CD8-positive, alpha-beta memory T cell (primary cell): ENCODE data around the gene HMGCLL1. TPM values are rescaled to one million over a fixed set of nuclear protein-coding genes. Genes with fewer than 3 reads are reported as not detected.

ENCODE experiments used
- CTCF ChIA-PET: fragments of 350-600 bp; sonication (Branson Sonifier 250); formaldehyde crosslinking; loops from one replicate; lab custom pipeline; 2021; ENCODE audit warnings: antibody characterized with exemption; lab: Charles Lee
- POLR2A ChIA-PET: fragments of 350-600 bp; sonication (Branson Sonifier 250); formaldehyde crosslinking; loops from one replicate; lab custom pipeline; 2021; ENCODE audit warnings: antibody characterized with exemption; lab: Charles Lee
- DNase-seq, 5 donors: peaks; one replicate each; pipeline versions ENCODE4 v3.0.0 to v3.0.0-alpha.2; 2020 to 2022; ENCODE audit warnings: mixed read lengths in 1 of 5
- H3K27ac ChIP-seq: one replicate; pipeline ENCODE4 v1.7.0; 2013; ENCODE audit warnings: low read depth, mild to moderate bottlenecking, low read length, moderate library complexity
- H3K27me3 ChIP-seq: 2 replicates; pipeline ENCODE4 v1.7.0; 2013; ENCODE audit warnings: low read length, mild to moderate bottlenecking; ENCODE audit not compliant: insufficient read depth, poor library complexity, severe bottlenecking
- H3K36me3 ChIP-seq: 2 replicates; pipeline ENCODE4 v1.7.0; 2013; ENCODE audit warnings: mild to moderate bottlenecking, low read length, moderate library complexity; ENCODE audit not compliant: insufficient read depth
- H3K4me1 ChIP-seq: 2 replicates; pipeline ENCODE4 v1.7.0; 2013; ENCODE audit warnings: mild to moderate bottlenecking, low read length, moderate library complexity; ENCODE audit not compliant: insufficient read depth
- H3K4me3 ChIP-seq: 2 replicates; pipeline ENCODE4 v1.7.0; 2013; ENCODE audit warnings: mild to moderate bottlenecking, low read length
- H3K9me3 ChIP-seq: 2 replicates; pipeline ENCODE4 v1.7.0; 2013; ENCODE audit warnings: mild to moderate bottlenecking, low read length
- H3K27ac Mint-ChIP-seq, 8 donors: one replicate each; pipeline ENCODE4 v1.8.0; 2020 to 2021; ENCODE audit warnings: mixed read lengths in 8 of 8, mild to moderate bottlenecking in 6 of 8, inconsistent platforms in 3 of 8, moderate library complexity in 3 of 8
- H3K27me3 Mint-ChIP-seq, 2 donors: one replicate each; pipeline ENCODE4 v1.8.0; 2020 to 2021; ENCODE audit warnings: mixed read lengths in 2 of 2, mild to moderate bottlenecking in 1 of 2, moderate library complexity in 1 of 2
- H3K36me3 Mint-ChIP-seq, 3 donors: one replicate each; pipeline ENCODE4 v1.8.0; 2020 to 2021; ENCODE audit warnings: mixed read lengths in 3 of 3, inconsistent platforms in 1 of 3, mild to moderate bottlenecking in 1 of 3
- H3K4me1 Mint-ChIP-seq, 3 donors: one replicate each; pipeline ENCODE4 v1.8.0; 2020 to 2021; ENCODE audit warnings: mixed read lengths in 3 of 3, inconsistent platforms in 1 of 3, mild to moderate bottlenecking in 1 of 3
- H3K4me3 Mint-ChIP-seq, 7 donors: one replicate each; pipeline ENCODE4 v1.8.0; 2020 to 2021; ENCODE audit warnings: mixed read lengths in 7 of 7, mild to moderate bottlenecking in 6 of 7, moderate library complexity in 4 of 7, inconsistent platforms in 2 of 7
- H3K9me3 Mint-ChIP-seq, 5 donors: one replicate each; pipeline ENCODE4 v1.8.0; 2020 to 2022; ENCODE audit warnings: mixed read lengths in 5 of 5, mild to moderate bottlenecking in 3 of 5, moderate library complexity in 2 of 5, inconsistent platforms in 1 of 5
- polyA plus RNA-seq: library from polyadenylated mRNA; unstranded; fragments of 300-500 nt; fragmentation: Illumina TruSeq; gene quantifications from one replicate; pipeline ENCODE4 v1.2.3, GENCODE V29; 2021
- total RNA-seq, 2 experiments: library from RNA; stranded (reverse); gene quantifications; one replicate each; pipeline ENCODE4 v1.2.3, GENCODE V29; 2021

Gene HMGCLL1
- total RNA-seq (not detected), polyA plus RNA-seq (not detected)

- H3K4me1 ChIP-seq: no peaks in the 10 kb centered on the region
- Mint-ChIP-seq H3K9me3 (peaks cover 4 to 43% (median 13%) of the 10 kb centered on the region in 5 donors), H3K36me3 (no peaks in the 10 kb centered on the region), H3K27ac (no peak within 1 kb of the TSS), H3K4me3 (no peak within 1 kb of the TSS), H3K27me3 (no peaks in the 10 kb centered on the region), H3K4me1 (no peaks in the 10 kb centered on the region)
- H3K4me3 ChIP-seq: no peak within 1 kb of the TSS
- H3K36me3 ChIP-seq: no peaks in the 10 kb centered on the region
- CTCF ChIA-PET: no interaction called here
- peak in 1 of 5 donors; percentile 36 for DNase-seq
- H3K27ac ChIP-seq: no peak within 1 kb of the TSS
- POLR2A ChIA-PET: no interaction called here
- H3K9me3 ChIP-seq: no peaks in the 10 kb centered on the region
- no peaks in the 10 kb centered on the region for H3K27me3 ChIP-seq
Measured at GRCh38 chr6:55578537-55579363, at the start of gene HMGCLL1. TSS of gene HMGCLL1 (minus strand) at chr6:55579192. CDS start at chr6:55579055, 137 bp downstream.

- no peaks in the 10 kb centered on the region for H3K36me3 ChIP-seq
- H3K4me1 ChIP-seq: no peaks in the 10 kb centered on the region
- H3K27ac ChIP-seq: no peak overlapping the region
- no peaks in the 10 kb centered on the region for H3K9me3 ChIP-seq
- no peak for DNase-seq
- Mint-ChIP-seq H3K4me1 (no peaks in the 10 kb centered on the region), H3K36me3 (no peaks in the 10 kb centered on the region), H3K9me3 (peaks cover 5 to 35% (median 14%) of the 10 kb centered on the region in 5 donors), H3K27me3 (no peaks in the 10 kb centered on the region), H3K4me3 (no peak overlapping the region), H3K27ac (no peak overlapping the region)
- ChIA-PET POLR2A (no interaction called here), CTCF (no interaction called here)
- H3K4me3 ChIP-seq: no peak overlapping the region
- H3K27me3 ChIP-seq: no peaks in the 10 kb centered on the region
Measured at GRCh38 chr6:55621993-55622392, 43.0 kb upstream of the HMGCLL1 start.

GRCh38 chr6:55621244-55621643 lies 42.3 kb upstream of the HMGCLL1 start:
- CTCF ChIA-PET: no interaction called here
- POLR2A ChIA-PET: no interaction called here
- no peaks in the 10 kb centered on the region for H3K4me1 ChIP-seq
- no peak for DNase-seq
- Mint-ChIP-seq H3K27me3 (no peaks in the 10 kb centered on the region), H3K27ac (no peak overlapping the region), H3K9me3 (peaks cover 5 to 40% (median 11%) of the 10 kb centered on the region in 5 donors), H3K4me3 (no peak overlapping the region), H3K36me3 (no peaks in the 10 kb centered on the region), H3K4me1 (no peaks in the 10 kb centered on the region)
- no peaks in the 10 kb centered on the region for H3K9me3 ChIP-seq
- H3K4me3 ChIP-seq: no peak overlapping the region
- H3K27ac ChIP-seq: no peak overlapping the region
- H3K27me3 ChIP-seq: no peaks in the 10 kb centered on the region
- H3K36me3 ChIP-seq: no peaks in the 10 kb centered on the region

GRCh38 chr6:55617272-55617671 lies 38.3 kb upstream of the HMGCLL1 start:
- H3K4me1 Mint-ChIP-seq: no peaks in the 10 kb centered on the region

GRCh38 chr6:55604021-55604420 lies 25.0 kb upstream of the HMGCLL1 start:
- Histone ChIP-seq H3K27ac (no peak overlapping the region), H3K36me3 (no peaks in the 10 kb centered on the region), H3K9me3 (no peaks in the 10 kb centered on the region), H3K4me3 (no peak overlapping the region), H3K27me3 (no peaks in the 10 kb centered on the region), H3K4me1 (no peaks in the 10 kb centered on the region)
- no peak overlapping the region for H3K4me3 Mint-ChIP-seq
- no peak for DNase-seq
- POLR2A ChIA-PET: no interaction called here
- no peak overlapping the region for H3K27ac Mint-ChIP-seq
- no peaks in the 10 kb centered on the region for H3K36me3 Mint-ChIP-seq
- peaks cover 2 to 32% (median 3%) of the 10 kb centered on the region in 5 donors for H3K9me3 Mint-ChIP-seq
- CTCF ChIA-PET: no interaction called here
- H3K27me3 Mint-ChIP-seq: no peaks in the 10 kb centered on the region
- H3K4me1 Mint-ChIP-seq: no peaks in the 10 kb centered on the region

More at GRCh38 chr6:55617272-55617671, 38.3 kb upstream of the HMGCLL1 start:
- Histone ChIP-seq H3K27ac (no peak overlapping the region), H3K4me1 (no peaks in the 10 kb centered on the region), H3K4me3 (no peak overlapping the region), H3K9me3 (no peaks in the 10 kb centered on the region), H3K36me3 (no peaks in the 10 kb centered on the region), H3K27me3 (no peaks in the 10 kb centered on the region)
- Mint-ChIP-seq H3K36me3 (no peaks in the 10 kb centered on the region), H3K4me3 (no peak overlapping the region), H3K27ac (no peak overlapping the region), H3K27me3 (no peaks in the 10 kb centered on the region), H3K9me3 (peaks cover 5 to 39% (median 14%) of the 10 kb centered on the region in 5 donors)
- DNase-seq: no peak
- ChIA-PET POLR2A (no interaction called here), CTCF (no interaction called here)

GRCh38 chr6:55601120-55601519 lies 22.1 kb upstream of the HMGCLL1 start:
- Histone ChIP-seq H3K36me3 (no peaks in the 10 kb centered on the region), H3K27me3 (no peaks in the 10 kb centered on the region), H3K4me3 (no peak overlapping the region), H3K9me3 (no peaks in the 10 kb centered on the region), H3K27ac (no peak overlapping the region), H3K4me1 (no peaks in the 10 kb centered on the region)
- Mint-ChIP-seq H3K27ac (no peak overlapping the region), H3K9me3 (peaks cover 3 to 30% (median 4%) of the 10 kb centered on the region in 5 donors), H3K36me3 (no peaks in the 10 kb centered on the region), H3K4me1 (no peaks in the 10 kb centered on the region), H3K4me3 (no peak overlapping the region), H3K27me3 (no peaks in the 10 kb centered on the region)
- POLR2A ChIA-PET: no interaction called here
- no peak for DNase-seq
- CTCF ChIA-PET: no interaction called here

- no peaks in the 10 kb centered on the region for H3K36me3 Mint-ChIP-seq
- H3K9me3 ChIP-seq: no peaks in the 10 kb centered on the region
- no peaks in the 10 kb centered on the region for H3K27me3 ChIP-seq
- H3K4me1 Mint-ChIP-seq: no peaks in the 10 kb centered on the region
- H3K4me3 Mint-ChIP-seq: no peak overlapping the region
- no peaks in the 10 kb centered on the region for H3K27me3 Mint-ChIP-seq
- CTCF ChIA-PET: no interaction called here
- no peaks in the 10 kb centered on the region for H3K4me1 ChIP-seq
- no peaks in the 10 kb centered on the region for H3K36me3 ChIP-seq
- H3K9me3 Mint-ChIP-seq: peaks cover 0 to 43% (median 6%) of the 10 kb centered on the region in 5 donors
- no peak for DNase-seq
- H3K27ac Mint-ChIP-seq: no peak overlapping the region
- POLR2A ChIA-PET: no interaction called here
- no peak overlapping the region for H3K27ac ChIP-seq
- H3K4me3 ChIP-seq: no peak overlapping the region
Measured at GRCh38 chr6:55594442-55594841, 15.4 kb upstream of the HMGCLL1 start.

GRCh38 chr6:55584654-55585354 lies 5.8 kb upstream of the HMGCLL1 start:
- H3K9me3 ChIP-seq: no peaks in the 10 kb centered on the region
- Mint-ChIP-seq H3K27me3 (no peaks in the 10 kb centered on the region), H3K4me3 (no peak overlapping the region), H3K36me3 (no peaks in the 10 kb centered on the region), H3K9me3 (peaks cover 9 to 25% (median 16%) of the 10 kb centered on the region in 5 donors), H3K27ac (no peak overlapping the region), H3K4me1 (no peaks in the 10 kb centered on the region)
- H3K4me3 ChIP-seq: no peak overlapping the region
- no peak for DNase-seq
- CTCF ChIA-PET: no interaction called here
- no peaks in the 10 kb centered on the region for H3K36me3 ChIP-seq
- H3K27ac ChIP-seq: no peak overlapping the region
- POLR2A ChIA-PET: no interaction called here
- H3K27me3 ChIP-seq: no peaks in the 10 kb centered on the region
- no peaks in the 10 kb centered on the region for H3K4me1 ChIP-seq
